ENCODE measurements around the gene RNLS. TPM values are rescaled to one million over a fixed set of nuclear protein-coding genes. Genes with fewer than 3 reads are reported as not detected.

Gene RNLS
- total RNA-seq, 1 donor from 2014 or later, result 7.0 TPM

- Mint-ChIP-seq H3K4me1 (ENCODE audit: unreplicated experiment) (no peaks in the 10 kb centered on the region), H3K36me3 (no peaks in the 10 kb centered on the region), H3K27ac (no peak overlapping the region), H3K27me3 (no peaks in the 10 kb centered on the region), H3K4me3 (no peak overlapping the region), H3K9me3 (no peaks in the 10 kb centered on the region)
- no peak for DNase-seq (ENCODE audit: extremely low spot score, unreplicated experiment)
- TF ChIP-seq, protein P1, sequence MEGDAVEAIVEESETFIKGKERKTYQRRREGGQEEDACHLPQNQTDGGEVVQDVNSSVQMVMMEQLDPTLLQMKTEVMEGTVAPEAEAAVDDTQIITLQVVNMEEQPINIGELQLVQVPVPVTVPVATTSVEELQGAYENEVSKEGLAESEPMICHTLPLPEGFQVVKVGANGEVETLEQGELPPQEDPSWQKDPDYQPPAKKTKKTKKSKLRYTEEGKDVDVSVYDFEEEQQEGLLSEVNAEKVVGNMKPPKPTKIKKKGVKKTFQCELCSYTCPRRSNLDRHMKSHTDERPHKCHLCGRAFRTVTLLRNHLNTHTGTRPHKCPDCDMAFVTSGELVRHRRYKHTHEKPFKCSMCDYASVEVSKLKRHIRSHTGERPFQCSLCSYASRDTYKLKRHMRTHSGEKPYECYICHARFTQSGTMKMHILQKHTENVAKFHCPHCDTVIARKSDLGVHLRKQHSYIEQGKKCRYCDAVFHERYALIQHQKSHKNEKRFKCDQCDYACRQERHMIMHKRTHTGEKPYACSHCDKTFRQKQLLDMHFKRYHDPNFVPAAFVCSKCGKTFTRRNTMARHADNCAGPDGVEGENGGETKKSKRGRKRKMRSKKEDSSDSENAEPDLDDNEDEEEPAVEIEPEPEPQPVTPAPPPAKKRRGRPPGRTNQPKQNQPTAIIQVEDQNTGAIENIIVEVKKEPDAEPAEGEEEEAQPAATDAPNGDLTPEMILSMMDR (conservative IDR thresholded peaks at IDR 0.05), result no peak
Observed at GRCh38 chr10:88409236-88409635, 173.9 kb downstream of the RNLS start.

- H3K9me3 Mint-ChIP-seq, result no peaks in the 10 kb centered on the region
- no peaks in the 10 kb centered on the region for H3K27me3 Mint-ChIP-seq
- H3K4me3 Mint-ChIP-seq, result no peak overlapping the region
- no peaks in the 10 kb centered on the region for H3K4me1 Mint-ChIP-seq (ENCODE audit: unreplicated experiment)
- no peaks in the 10 kb centered on the region for H3K36me3 Mint-ChIP-seq
- H3K27ac Mint-ChIP-seq, result no peak overlapping the region
- no peak for DNase-seq (ENCODE audit: extremely low spot score, unreplicated experiment)
- TF ChIP-seq, protein P1 (conservative IDR thresholded peaks at IDR 0.05), result no peak
Observed at GRCh38 chr10:88408096-88408495, 175.0 kb downstream of the RNLS start.

DNA sequence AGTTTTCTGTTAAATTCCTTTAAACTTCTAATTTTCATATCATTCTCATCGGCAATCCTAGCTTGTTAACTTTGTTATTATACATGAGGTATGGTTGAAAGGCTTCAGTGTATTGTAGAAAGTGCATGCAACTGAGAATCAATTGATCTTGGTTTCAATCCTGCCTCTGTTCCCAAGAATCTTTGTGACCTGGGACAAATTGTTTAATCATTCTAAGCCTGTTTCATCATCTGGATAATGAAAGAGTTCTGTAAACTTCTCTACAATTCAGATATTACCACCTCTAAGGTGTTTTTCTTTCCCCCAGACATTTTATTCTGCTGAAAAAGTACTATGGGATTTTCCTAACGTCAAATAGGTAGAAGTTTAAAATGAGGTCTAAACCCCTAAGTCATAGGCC, 179.0 kb downstream of the RNLS start:
- no peak overlapping the region for H3K4me3 Mint-ChIP-seq
- no peaks in the 10 kb centered on the region for H3K9me3 Mint-ChIP-seq
- TF ChIP-seq, protein P1 (conservative IDR thresholded peaks at IDR 0.05), result no peak
- H3K4me1 Mint-ChIP-seq (ENCODE audit: unreplicated experiment), result peaks cover 4% of the 10 kb centered on the region
- no peak for DNase-seq (ENCODE audit: extremely low spot score, unreplicated experiment)
- H3K36me3 Mint-ChIP-seq, result no peaks in the 10 kb centered on the region
- no peak overlapping the region for H3K27ac Mint-ChIP-seq
- H3K27me3 Mint-ChIP-seq, result no peaks in the 10 kb centered on the region

DNA sequence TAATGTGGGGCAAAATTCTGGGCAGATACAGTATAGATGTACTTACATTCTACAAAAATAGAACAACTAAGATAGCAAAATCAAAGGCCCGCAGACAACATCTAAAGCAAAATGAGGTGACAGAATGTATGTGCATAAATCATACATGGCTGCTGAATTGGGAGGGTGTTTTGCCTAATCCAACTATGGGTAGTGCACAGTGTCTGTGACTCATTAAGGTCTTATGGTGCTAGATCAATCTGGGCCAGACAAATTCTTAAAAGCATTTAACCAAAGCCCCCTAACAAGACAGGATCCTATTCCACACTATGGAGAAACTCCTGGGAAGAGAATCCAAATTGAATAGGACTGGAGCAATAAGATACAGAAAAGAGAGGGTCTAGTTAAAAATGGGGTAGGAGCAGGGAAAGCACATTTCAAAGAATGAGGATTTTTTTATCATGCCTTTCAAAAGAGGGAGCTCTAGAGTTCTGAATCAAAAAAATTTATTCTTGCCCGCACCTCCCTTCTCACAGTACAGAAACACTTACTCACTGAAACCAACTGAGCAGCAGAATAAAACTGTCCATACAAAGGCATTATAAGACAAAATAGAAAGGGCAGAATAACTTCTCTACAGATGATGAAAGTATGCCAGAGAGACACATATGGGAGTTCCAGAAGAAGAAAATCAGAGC, 181.3 kb downstream of the RNLS start:
- H3K4me1 Mint-ChIP-seq (ENCODE audit: unreplicated experiment), result peaks cover 4% of the 10 kb centered on the region
- DNase-seq (ENCODE audit: extremely low spot score, unreplicated experiment), result no peak
- H3K9me3 Mint-ChIP-seq, result peaks cover 5% of the 10 kb centered on the region
- H3K36me3 Mint-ChIP-seq, result no peaks in the 10 kb centered on the region
- no peak overlapping the region for H3K4me3 Mint-ChIP-seq
- H3K27ac Mint-ChIP-seq, result no peak overlapping the region
- H3K27me3 Mint-ChIP-seq, result no peaks in the 10 kb centered on the region
- TF ChIP-seq, protein P1 (conservative IDR thresholded peaks at IDR 0.05), result no peak

GRCh38 chr10:88399240-88399639, 183.9 kb downstream of the RNLS start:
- TF ChIP-seq, protein P1 (conservative IDR thresholded peaks at IDR 0.05), result no peak
- H3K4me3 Mint-ChIP-seq, result no peak overlapping the region
- no peak overlapping the region for H3K27ac Mint-ChIP-seq
- peaks cover 4% of the 10 kb centered on the region for H3K4me1 Mint-ChIP-seq (ENCODE audit: unreplicated experiment)
- no peaks in the 10 kb centered on the region for H3K27me3 Mint-ChIP-seq
- no peak for DNase-seq (ENCODE audit: extremely low spot score, unreplicated experiment)
- H3K9me3 Mint-ChIP-seq, result peaks cover 14% of the 10 kb centered on the region
- H3K36me3 Mint-ChIP-seq, result no peaks in the 10 kb centered on the region

Data from type B pancreatic cell (in vitro differentiated cells).